Measurements from ENCODE around the gene IFI44L.

Gene IFI44L

DNA sequence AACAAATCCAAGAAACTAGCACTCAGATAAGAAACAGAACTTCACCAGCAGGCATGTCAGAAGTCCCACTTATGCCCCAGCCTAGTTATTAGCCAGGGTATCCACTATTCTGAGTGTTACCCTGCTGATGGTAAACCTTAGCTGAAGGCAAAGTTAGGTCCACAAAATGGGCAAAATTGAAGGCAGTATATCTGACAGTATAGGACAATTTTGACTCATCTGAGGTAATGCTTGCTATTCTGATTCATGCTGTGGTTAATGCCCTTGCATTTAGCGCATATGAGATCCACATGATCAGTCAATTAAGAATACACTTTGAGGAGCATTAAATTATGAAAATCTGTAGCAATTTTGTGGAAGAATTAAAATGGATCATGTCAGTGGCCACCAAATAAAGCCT lies 44.5 kb downstream of the IFI44L start:
- H3K9me3 ChIP-seq (ENCODE audit: control insufficient read depth, low read length), result no peaks in the 10 kb centered on the region
- H3K4me1 ChIP-seq (ENCODE audit: control insufficient read depth, insufficient read depth, low read length, poor library complexity, severe bottlenecking), result no peaks in the 10 kb centered on the region
- no peak overlapping the region for H3K27ac ChIP-seq (ENCODE audit: low read depth, low read length, severe bottlenecking)
- 80 to 100% methylated on average over 1 of the region's 1 CpG for WGBS, 2 experiments (ENCODE audit: insufficient coverage in 2 of 2)
- H3K36me3 ChIP-seq (ENCODE audit: control insufficient read depth, insufficient read depth, low read length), result no peaks in the 10 kb centered on the region
- H3K4me3 ChIP-seq (ENCODE audit: extremely low read depth, insufficient read depth, low read length, poor library complexity, severe bottlenecking), result no peak overlapping the region

DNA sequence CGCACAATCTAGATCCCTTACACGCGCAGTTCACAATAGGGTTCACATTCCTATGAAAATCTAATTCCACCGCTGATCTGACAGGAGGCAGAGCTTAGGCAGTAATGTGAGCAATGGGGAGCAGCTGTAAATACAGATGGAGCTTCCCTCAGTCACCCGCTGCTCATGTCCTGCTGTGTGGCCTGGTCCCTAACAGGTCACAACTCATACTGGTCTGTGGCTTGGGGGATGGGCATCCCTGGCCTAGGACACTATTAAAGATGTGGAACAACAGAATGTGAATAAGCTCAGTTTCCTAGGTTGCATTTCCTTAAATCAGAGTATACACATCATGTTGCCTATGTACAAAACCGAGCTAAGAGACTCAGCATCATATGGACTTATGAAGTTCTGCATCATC lies 45.6 kb downstream of the IFI44L start:
- Histone ChIP-seq H3K4me3 (ENCODE audit: extremely low read depth, insufficient read depth, low read length, poor library complexity, severe bottlenecking) (no peak overlapping the region), H3K27ac (ENCODE audit: low read depth, low read length, severe bottlenecking) (no peak overlapping the region), H3K4me1 (ENCODE audit: control insufficient read depth, insufficient read depth, low read length, poor library complexity, severe bottlenecking) (no peaks in the 10 kb centered on the region), H3K9me3 (ENCODE audit: control insufficient read depth, low read length) (no peaks in the 10 kb centered on the region), H3K36me3 (ENCODE audit: control insufficient read depth, insufficient read depth, low read length) (no peaks in the 10 kb centered on the region)
- 93 to 96% methylated on average over 3 to 6 of the region's 6 CpGs for WGBS, 2 experiments (ENCODE audit: insufficient coverage in 2 of 2)

DNA sequence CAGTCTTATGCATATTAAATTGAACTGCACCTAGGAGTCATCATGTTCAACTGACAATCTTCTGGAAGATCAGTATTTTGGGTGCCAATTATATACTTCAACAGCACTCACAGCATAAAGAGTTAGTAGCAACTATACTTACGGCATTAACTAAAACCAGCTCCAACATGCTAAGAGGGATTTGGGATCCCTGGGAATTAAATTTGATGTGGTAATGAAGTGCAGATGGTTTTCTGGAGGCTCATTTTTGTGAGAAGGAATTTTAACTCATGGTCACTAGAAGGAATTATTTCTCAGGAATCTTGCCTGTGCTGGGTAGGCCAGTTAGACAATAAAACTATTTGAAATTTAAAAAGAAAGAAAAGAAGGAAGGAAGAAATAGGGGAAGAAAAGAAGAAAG lies 47.7 kb downstream of the IFI44L start:
- Histone ChIP-seq H3K36me3 (ENCODE audit: control insufficient read depth, insufficient read depth, low read length) (no peaks in the 10 kb centered on the region), H3K27ac (ENCODE audit: low read depth, low read length, severe bottlenecking) (no peak overlapping the region), H3K9me3 (ENCODE audit: control insufficient read depth, low read length) (no peaks in the 10 kb centered on the region), H3K4me1 (ENCODE audit: control insufficient read depth, insufficient read depth, low read length, poor library complexity, severe bottlenecking) (no peaks in the 10 kb centered on the region), H3K4me3 (ENCODE audit: extremely low read depth, insufficient read depth, low read length, poor library complexity, severe bottlenecking) (no peak overlapping the region)
- WGBS, 2 experiments (ENCODE audit: insufficient coverage in 2 of 2), result no CpG with 5 or more reads among the region's 1 CpG

DNA sequence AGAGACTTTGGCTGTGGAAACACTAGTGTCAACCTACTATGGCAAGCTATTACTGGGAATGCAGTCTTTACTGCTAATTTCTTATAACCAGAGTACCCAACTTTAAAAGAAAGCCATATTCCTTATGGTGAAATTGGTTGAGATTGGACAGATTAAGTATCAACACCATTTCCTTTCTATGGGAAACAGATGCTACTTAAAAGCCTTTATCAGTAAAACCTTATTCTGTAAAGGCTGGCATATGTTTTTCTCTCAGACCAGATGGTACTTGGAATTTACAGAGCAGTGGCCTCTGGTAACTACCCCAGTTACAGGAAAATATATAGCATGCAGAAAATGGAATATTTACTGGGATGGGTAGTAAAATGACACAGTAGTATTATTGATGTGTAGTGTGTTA lies 48.2 kb downstream of the IFI44L start:
- Histone ChIP-seq H3K4me1 (ENCODE audit: control insufficient read depth, insufficient read depth, low read length, poor library complexity, severe bottlenecking) (no peaks in the 10 kb centered on the region), H3K9me3 (ENCODE audit: control insufficient read depth, low read length) (no peaks in the 10 kb centered on the region), H3K27ac (ENCODE audit: low read depth, low read length, severe bottlenecking) (no peak overlapping the region), H3K36me3 (ENCODE audit: control insufficient read depth, insufficient read depth, low read length) (no peaks in the 10 kb centered on the region), H3K4me3 (ENCODE audit: extremely low read depth, insufficient read depth, low read length, poor library complexity, severe bottlenecking) (no peak overlapping the region)

DNA sequence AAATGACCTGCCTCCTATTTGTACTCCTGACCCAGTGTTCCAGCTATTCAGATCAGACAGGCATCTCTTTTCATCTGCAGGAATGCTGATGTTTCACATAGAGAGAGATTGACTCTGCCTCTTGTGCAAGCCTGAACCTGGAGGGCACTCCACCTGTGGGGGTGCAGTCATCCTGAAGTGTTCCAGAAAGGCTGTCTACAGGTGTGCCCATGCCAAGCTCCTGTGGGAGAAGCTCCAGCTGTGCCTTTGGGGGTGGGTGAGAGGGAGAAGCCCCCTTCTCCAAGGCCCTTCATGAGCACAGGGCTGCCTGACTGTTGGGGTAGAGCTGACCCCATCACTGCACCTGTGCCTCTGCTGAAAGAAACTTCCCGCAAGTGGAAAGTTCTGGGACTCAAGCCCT lies 52.2 kb downstream of the IFI44L start:
- H3K36me3 ChIP-seq (ENCODE audit: control insufficient read depth, insufficient read depth, low read length), result no peaks in the 10 kb centered on the region
- no peaks in the 10 kb centered on the region for H3K4me1 ChIP-seq (ENCODE audit: control insufficient read depth, insufficient read depth, low read length, poor library complexity, severe bottlenecking)
- H3K27ac ChIP-seq (ENCODE audit: low read depth, low read length, severe bottlenecking), result no peak overlapping the region
- H3K9me3 ChIP-seq (ENCODE audit: control insufficient read depth, low read length), result no peaks in the 10 kb centered on the region
- no peak overlapping the region for H3K4me3 ChIP-seq (ENCODE audit: extremely low read depth, insufficient read depth, low read length, poor library complexity, severe bottlenecking)
- 63 to 71% methylated on average over 1 of the region's 1 CpG for WGBS, 2 experiments (ENCODE audit: insufficient coverage in 2 of 2)

DNA sequence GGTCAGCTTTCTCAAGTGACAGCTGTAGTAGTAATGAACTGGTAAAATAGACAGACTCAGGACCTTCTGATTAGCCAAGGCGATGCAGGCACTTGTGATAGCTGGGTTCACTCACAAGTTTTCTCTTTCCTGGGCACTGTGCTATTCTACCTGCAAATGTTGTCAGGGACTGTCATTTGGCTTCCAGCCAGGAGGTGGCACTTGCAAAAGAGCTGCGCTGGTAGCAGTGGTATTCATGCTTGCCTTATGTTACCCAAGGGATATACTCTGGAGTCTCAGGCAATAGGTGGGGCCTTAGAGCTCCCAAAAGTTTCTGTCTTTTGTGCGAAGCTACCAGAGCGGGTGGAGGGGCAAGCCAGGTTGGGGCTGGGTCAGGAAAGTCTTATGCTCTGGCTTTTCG lies 52.9 kb downstream of the IFI44L start:
- H3K9me3 ChIP-seq (ENCODE audit: control insufficient read depth, low read length), result no peaks in the 10 kb centered on the region
- H3K4me1 ChIP-seq (ENCODE audit: control insufficient read depth, insufficient read depth, low read length, poor library complexity, severe bottlenecking), result no peaks in the 10 kb centered on the region
- H3K36me3 ChIP-seq (ENCODE audit: control insufficient read depth, insufficient read depth, low read length), result no peaks in the 10 kb centered on the region
- 56 to 74% methylated on average over 4 to 5 of the region's 5 CpGs for WGBS, 2 experiments (ENCODE audit: insufficient coverage in 2 of 2)
- no peak overlapping the region for H3K4me3 ChIP-seq (ENCODE audit: extremely low read depth, insufficient read depth, low read length, poor library complexity, severe bottlenecking)
- H3K27ac ChIP-seq (ENCODE audit: low read depth, low read length, severe bottlenecking), result no peak overlapping the region

DNA sequence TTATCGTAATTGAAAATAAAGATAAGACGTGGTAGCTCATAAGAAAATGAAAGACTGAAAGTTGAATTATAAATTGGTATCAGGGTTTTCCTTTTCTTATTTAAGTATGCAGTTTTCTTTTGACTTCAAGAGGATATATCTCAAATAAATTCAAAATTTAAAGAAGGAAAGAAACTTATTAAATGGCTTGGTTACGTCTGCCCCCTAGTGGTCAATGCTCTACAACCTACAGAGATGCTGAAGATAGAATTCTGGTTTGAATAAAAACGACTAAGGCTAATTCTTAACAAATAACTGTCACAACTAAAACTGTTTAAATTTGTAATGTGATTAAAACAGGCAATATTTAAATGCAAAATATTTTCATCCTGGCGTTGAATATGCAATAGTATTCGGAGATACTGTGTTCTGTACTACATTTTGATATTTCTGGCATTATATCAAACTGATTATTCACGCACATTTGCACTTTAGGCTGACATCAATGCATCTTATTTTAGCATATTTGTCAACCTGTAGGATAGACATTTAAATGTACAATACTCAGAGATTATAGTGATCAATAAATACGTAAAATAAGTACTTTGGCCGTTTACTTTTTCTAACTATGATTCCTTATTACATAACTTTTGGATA lies 56.2 kb downstream of the IFI44L start:
- no peaks in the 10 kb centered on the region for H3K36me3 ChIP-seq (ENCODE audit: control insufficient read depth, insufficient read depth, low read length)
- H3K4me1 ChIP-seq (ENCODE audit: control insufficient read depth, insufficient read depth, low read length, poor library complexity, severe bottlenecking), result no peaks in the 10 kb centered on the region
- H3K9me3 ChIP-seq (ENCODE audit: control insufficient read depth, low read length), result no peaks in the 10 kb centered on the region
- no peak overlapping the region for H3K4me3 ChIP-seq (ENCODE audit: extremely low read depth, insufficient read depth, low read length, poor library complexity, severe bottlenecking)
- WGBS, 2 experiments (ENCODE audit: insufficient coverage in 2 of 2), result no CpG with 5 or more reads among the region's 9 CpGs
- no peak overlapping the region for H3K27ac ChIP-seq (ENCODE audit: low read depth, low read length, severe bottlenecking)

DNA sequence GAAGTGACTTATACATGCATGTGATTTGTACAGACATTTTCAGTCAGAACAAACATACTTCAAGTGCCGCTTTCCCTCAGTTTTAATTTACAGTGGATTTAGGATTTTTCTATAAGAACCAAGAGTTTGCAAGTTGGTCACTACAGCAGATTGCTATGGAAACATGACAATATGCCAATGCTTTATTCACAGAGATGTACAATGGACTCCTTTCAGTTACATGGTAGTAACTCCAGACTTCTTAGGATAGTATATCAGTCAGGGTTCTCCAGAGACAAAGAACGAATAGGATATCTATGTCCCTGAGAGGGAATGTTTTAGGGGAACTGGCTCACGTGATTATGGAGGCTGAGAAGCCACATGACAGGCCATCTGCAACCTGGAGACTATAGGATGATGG lies 56.7 kb downstream of the IFI44L start:
- Histone ChIP-seq H3K9me3 (ENCODE audit: control insufficient read depth, low read length) (no peaks in the 10 kb centered on the region), H3K4me3 (ENCODE audit: extremely low read depth, insufficient read depth, low read length, poor library complexity, severe bottlenecking) (no peak overlapping the region), H3K36me3 (ENCODE audit: control insufficient read depth, insufficient read depth, low read length) (no peaks in the 10 kb centered on the region), H3K27ac (ENCODE audit: low read depth, low read length, severe bottlenecking) (no peak overlapping the region), H3K4me1 (ENCODE audit: control insufficient read depth, insufficient read depth, low read length, poor library complexity, severe bottlenecking) (no peaks in the 10 kb centered on the region)
- WGBS, 2 experiments (ENCODE audit: insufficient coverage in 2 of 2), result 70 to 79% methylated on average over 2 of the region's 3 CpGs

DNA sequence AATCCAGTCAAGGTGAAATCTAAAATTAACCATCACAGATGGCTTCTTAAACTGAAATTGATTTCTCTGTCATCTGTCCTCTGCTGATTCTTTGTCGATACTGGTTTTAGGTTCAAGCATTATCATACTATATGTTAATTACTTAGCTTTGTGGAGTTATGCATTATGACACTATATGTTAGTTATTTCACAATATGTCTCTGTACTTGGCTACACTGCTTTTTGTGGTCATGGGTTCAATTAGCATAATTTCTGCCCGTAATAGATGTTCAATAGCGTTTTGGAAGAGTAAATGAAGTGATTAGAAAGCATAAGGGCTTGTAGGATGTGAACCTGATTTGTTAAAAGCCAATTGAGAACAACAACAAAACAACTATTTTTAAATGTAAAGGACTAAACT lies 57.5 kb downstream of the IFI44L start:
- H3K36me3 ChIP-seq (ENCODE audit: control insufficient read depth, insufficient read depth, low read length), result no peaks in the 10 kb centered on the region
- H3K4me1 ChIP-seq (ENCODE audit: control insufficient read depth, insufficient read depth, low read length, poor library complexity, severe bottlenecking), result no peaks in the 10 kb centered on the region
- no peak overlapping the region for H3K4me3 ChIP-seq (ENCODE audit: extremely low read depth, insufficient read depth, low read length, poor library complexity, severe bottlenecking)
- WGBS, 2 experiments (ENCODE audit: insufficient coverage in 2 of 2), result 60% methylated on average over 1 of the region's 3 CpGs; no CpG with 5 or more reads in 1 of the 2 experiments
- no peaks in the 10 kb centered on the region for H3K9me3 ChIP-seq (ENCODE audit: control insufficient read depth, low read length)
- no peak overlapping the region for H3K27ac ChIP-seq (ENCODE audit: low read depth, low read length, severe bottlenecking)

DNA sequence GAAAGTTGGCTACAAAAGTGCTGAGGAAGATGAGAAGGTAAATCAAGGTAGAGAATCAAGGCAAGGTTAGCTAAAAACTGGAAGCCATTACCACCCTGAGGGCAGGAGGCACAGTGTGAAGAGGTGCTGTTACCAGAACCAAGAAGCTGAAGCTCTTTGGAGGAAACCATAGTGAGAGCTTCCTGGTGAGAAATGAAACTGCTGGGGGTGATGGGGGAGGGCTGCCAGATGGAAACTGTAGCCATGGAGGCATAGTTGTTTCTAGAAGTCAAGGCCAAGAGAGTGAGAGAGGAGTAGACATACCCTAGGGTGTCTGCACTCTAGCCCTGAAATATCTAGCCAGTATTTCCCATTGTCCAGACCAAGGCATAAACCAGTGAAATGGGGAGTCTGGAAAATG lies 58.1 kb downstream of the IFI44L start:
- H3K4me1 ChIP-seq (ENCODE audit: control insufficient read depth, insufficient read depth, low read length, poor library complexity, severe bottlenecking), result no peaks in the 10 kb centered on the region
- no peak overlapping the region for H3K27ac ChIP-seq (ENCODE audit: low read depth, low read length, severe bottlenecking)
- no peaks in the 10 kb centered on the region for H3K9me3 ChIP-seq (ENCODE audit: control insufficient read depth, low read length)
- H3K36me3 ChIP-seq (ENCODE audit: control insufficient read depth, insufficient read depth, low read length), result no peaks in the 10 kb centered on the region
- H3K4me3 ChIP-seq (ENCODE audit: extremely low read depth, insufficient read depth, low read length, poor library complexity, severe bottlenecking), result no peak overlapping the region

DNA sequence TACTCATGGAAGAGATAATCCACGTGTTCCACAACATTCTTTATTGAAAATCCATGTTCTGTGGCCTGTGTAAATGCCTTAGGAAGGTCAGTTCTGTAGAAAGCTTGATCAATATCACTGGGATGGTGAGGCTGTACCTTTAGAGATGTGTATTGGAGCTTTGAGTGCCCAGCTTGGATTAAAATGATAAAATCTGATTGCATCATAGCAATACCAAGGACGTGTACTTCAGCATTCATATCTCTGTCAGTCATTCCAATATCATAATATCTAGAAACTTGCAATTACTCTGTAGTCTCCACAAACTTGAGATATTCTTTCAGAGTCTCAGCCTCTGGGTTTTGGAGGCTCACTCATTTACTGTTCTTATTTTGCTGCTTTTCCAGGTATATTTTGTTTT lies 61.0 kb downstream of the IFI44L start:
- Histone ChIP-seq H3K27ac (ENCODE audit: low read depth, low read length, severe bottlenecking) (no peak overlapping the region), H3K36me3 (ENCODE audit: control insufficient read depth, insufficient read depth, low read length) (no peaks in the 10 kb centered on the region), H3K9me3 (ENCODE audit: control insufficient read depth, low read length) (no peaks in the 10 kb centered on the region), H3K4me1 (ENCODE audit: control insufficient read depth, insufficient read depth, low read length, poor library complexity, severe bottlenecking) (no peaks in the 10 kb centered on the region), H3K4me3 (ENCODE audit: extremely low read depth, insufficient read depth, low read length, poor library complexity, severe bottlenecking) (no peak overlapping the region)
- 78% methylated on average over 1 of the region's 2 CpGs; no CpG with 5 or more reads in 1 of the 2 experiments for WGBS, 2 experiments (ENCODE audit: insufficient coverage in 2 of 2)

All from mesodermal cell (in vitro differentiated cells).